H9 (cell line): ENCODE measurements around the gene NEURL2. TPM values are rescaled to one million over a fixed set of nuclear protein-coding genes. Genes with fewer than 3 reads are reported as not detected.

ENCODE experiments used
- DNase-seq: peaks from one replicate; pipeline ENCODE4 v3.0.0-alpha.2; 2017
- H2AFZ ChIP-seq: one replicate; pipeline ENCODE4 v1.6.1; 2013; ENCODE audit warnings: mild to moderate bottlenecking, low read length, control low read depth, moderate library complexity
- H2AK5ac ChIP-seq: 2 replicates; pipeline ENCODE4 v1.6.1; 2013; ENCODE audit warnings: low read length, control low read depth, mixed read lengths; ENCODE audit not compliant: insufficient read length
- H2BK120ac ChIP-seq: one replicate; pipeline ENCODE4 v1.6.1; 2013; ENCODE audit warnings: low read depth, mild to moderate bottlenecking, low read length, control low read depth, inconsistent platforms; ENCODE audit not compliant: poor library complexity, severe bottlenecking
- H2BK12ac ChIP-seq: 2 replicates; pipeline ENCODE4 v1.6.1; 2013; ENCODE audit warnings: low read length, control low read depth, mixed read lengths, low read depth; ENCODE audit not compliant: insufficient read length
- H2BK15ac ChIP-seq: 2 replicates; pipeline ENCODE4 v1.6.1; 2013; ENCODE audit warnings: low read depth, low read length, control low read depth
- H2BK20ac ChIP-seq: one replicate; pipeline ENCODE4 v1.6.1; 2013; ENCODE audit warnings: low read depth, mild to moderate bottlenecking, low read length, control low read depth, inconsistent platforms; ENCODE audit not compliant: poor library complexity, severe bottlenecking
- H2BK5ac ChIP-seq: 2 replicates; pipeline ENCODE4 v1.6.1; 2013; ENCODE audit warnings: low read length, control low read depth, mixed read lengths; ENCODE audit not compliant: insufficient read length
- H3K14ac ChIP-seq: 2 replicates; pipeline ENCODE4 v1.6.1; 2013; ENCODE audit warnings: low read length, control low read depth; ENCODE audit not compliant: insufficient read depth
- H3K18ac ChIP-seq: 2 replicates; pipeline ENCODE4 v1.6.1; 2013; ENCODE audit warnings: low read depth, mild to moderate bottlenecking, mixed read lengths, low read length, control low read depth; ENCODE audit not compliant: insufficient read length
- H3K23ac ChIP-seq: 2 replicates; pipeline ENCODE4 v1.6.1; 2013; ENCODE audit warnings: low read length, control low read depth, mixed read lengths, low read depth; ENCODE audit not compliant: insufficient read length
- H3K23me2 ChIP-seq: 2 replicates; pipeline ENCODE4 v1.6.1; 2013; ENCODE audit warnings: low read depth, mild to moderate bottlenecking, mixed read lengths, low read length, control low read depth; ENCODE audit not compliant: insufficient read length, poor library complexity, severe bottlenecking
- H3K27ac ChIP-seq: 2 replicates; pipeline ENCODE4 v1.5.1; 2013; ENCODE audit warnings: low read length, control low read depth, mixed read lengths, low read depth; ENCODE audit not compliant: insufficient read length
- H3K27me3 ChIP-seq: 2 replicates; pipeline ENCODE4 v1.6.1; 2013; ENCODE audit warnings: low read length, control low read depth, inconsistent platforms; ENCODE audit not compliant: insufficient read depth
- H3K4ac ChIP-seq: 2 replicates; pipeline ENCODE4 v1.6.1; 2013; ENCODE audit warnings: low read depth, mild to moderate bottlenecking, control low read depth, inconsistent platforms, low read length, moderate library complexity
- H3K4me1 ChIP-seq: 2 replicates; pipeline ENCODE4 v1.6.1; 2013; ENCODE audit warnings: low read length, control low read depth, inconsistent platforms; ENCODE audit not compliant: insufficient read depth
- H3K4me2 ChIP-seq: 2 replicates; pipeline ENCODE4 v1.6.1; 2013; ENCODE audit warnings: low read length, control low read depth, mixed read lengths; ENCODE audit not compliant: insufficient read length, insufficient read depth
- H3K56ac ChIP-seq: 2 replicates; pipeline ENCODE4 v1.6.1; 2013; ENCODE audit warnings: low read depth, mild to moderate bottlenecking, mixed read lengths, low read length, control low read depth; ENCODE audit not compliant: insufficient read length
- H3K79me1 ChIP-seq: 2 replicates; pipeline ENCODE4 v1.6.1; 2013; ENCODE audit warnings: low read depth, mild to moderate bottlenecking, moderate library complexity, low read length, control low read depth, inconsistent platforms; ENCODE audit not compliant: insufficient read depth, poor library complexity, severe bottlenecking
- H3K79me2 ChIP-seq: 2 replicates; pipeline ENCODE4 v1.6.1; 2013; ENCODE audit warnings: low read length, control low read depth, inconsistent platforms; ENCODE audit not compliant: insufficient read depth
- H3K9ac ChIP-seq: 2 replicates; pipeline ENCODE4 v1.6.1; 2013; ENCODE audit warnings: low read length, control low read depth, mixed read lengths; ENCODE audit not compliant: insufficient read length; ENCODE audit errors: extremely low read depth
- H3K9me3 ChIP-seq: one replicate; pipeline ENCODE4 v1.6.1; 2013; ENCODE audit warnings: low read depth, low read length, inconsistent platforms; ENCODE audit not compliant: control insufficient read depth
- H3T11ph ChIP-seq: one replicate; pipeline ENCODE4 v1.6.1; 2013; ENCODE audit warnings: mild to moderate bottlenecking, low read length, control low read depth, inconsistent platforms
- H4K20me1 ChIP-seq: one replicate; pipeline ENCODE4 v1.6.1; 2013; ENCODE audit not compliant: control insufficient read depth, insufficient read length, insufficient read depth
- H4K5ac ChIP-seq: 2 replicates; pipeline ENCODE4 v1.6.1; 2013; ENCODE audit warnings: low read depth, mild to moderate bottlenecking, mixed read lengths, low read length, control low read depth; ENCODE audit not compliant: insufficient read length
- H4K8ac ChIP-seq: replicated peaks from 2 replicates; pipeline ENCODE4 v1.6.1; 2013; ENCODE audit warnings: low read length, control low read depth, mixed read lengths, low read depth; ENCODE audit not compliant: insufficient read length
- H4K91ac ChIP-seq: 2 replicates; pipeline ENCODE4 v1.6.1; 2013; ENCODE audit warnings: low read depth, mild to moderate bottlenecking, moderate library complexity, mixed read lengths, low read length, control low read depth; ENCODE audit not compliant: insufficient read length
- H3K27ac Mint-ChIP-seq, 3 experiments: 2 replicates in 2 of 3; 3 replicates in 1 of 3; pipeline ENCODE4 v1.8.0; 2020 to 2021; ENCODE audit warnings: mixed read lengths in 3 of 3, mild to moderate bottlenecking in 1 of 3, moderate library complexity in 1 of 3
- H3K27me3 Mint-ChIP-seq: 2 replicates; pipeline ENCODE4 v1.8.0; 2021; ENCODE audit warnings: low read depth, mild to moderate bottlenecking, moderate library complexity, mixed read lengths
- H3K36me3 Mint-ChIP-seq, 3 experiments: 2 replicates in 2 of 3; 3 replicates in 1 of 3; pipeline ENCODE4 v1.8.0; 2020 to 2021; ENCODE audit warnings: low read depth in 3 of 3, mixed read lengths in 3 of 3; ENCODE audit not compliant: insufficient read depth in 1 of 3
- H3K4me1 Mint-ChIP-seq, 2 experiments: 2 replicates each; pipeline ENCODE4 v1.8.0; 2020; ENCODE audit warnings: mixed read lengths in 2 of 2
- H3K4me3 Mint-ChIP-seq, 2 experiments: 2 replicates in 1 of 2; 3 replicates in 1 of 2; pipeline ENCODE4 v1.8.0; 2020 to 2021; ENCODE audit warnings: mild to moderate bottlenecking in 2 of 2, mixed read lengths in 2 of 2, moderate library complexity in 1 of 2
- H3K9me3 Mint-ChIP-seq, 2 experiments: 2 replicates in 1 of 2; 3 replicates in 1 of 2; pipeline ENCODE4 v1.8.0; 2020; ENCODE audit warnings: mild to moderate bottlenecking in 2 of 2, mixed read lengths in 2 of 2, moderate library complexity in 1 of 2
- WGBS: extraction: QIAGEN DNeasy Blood & Tissue Kit; methylation state at CpG from one replicate; pipeline ENCODE4 v1.1.7; 2013; ENCODE audit warnings: missing lambda C conversion rate, low lambda C conversion rate, mixed read lengths; ENCODE audit not compliant: insufficient read length; ENCODE audit errors: extremely low coverage; 5-methylcytosine and 5-hydroxymethylcytosine counted together
- total RNA-seq: library from RNA; stranded (reverse); gene quantifications from 2 replicates; pipeline ENCODE4 v1.2.1, GENCODE V29; 2021
- TF ChIP-seq, protein P1 (sequence below): fragments of 200-600 bp; sonication (generic); conservative IDR thresholded peaks from 3 replicates; pipeline ENCODE4 v1.8.0; 2021; ENCODE audit warnings: antibody characterized with exemption, mild to moderate bottlenecking

Gene NEURL2
- total RNA-seq, 1 experiment from 2014 or later = 5.4 TPM

DNA sequence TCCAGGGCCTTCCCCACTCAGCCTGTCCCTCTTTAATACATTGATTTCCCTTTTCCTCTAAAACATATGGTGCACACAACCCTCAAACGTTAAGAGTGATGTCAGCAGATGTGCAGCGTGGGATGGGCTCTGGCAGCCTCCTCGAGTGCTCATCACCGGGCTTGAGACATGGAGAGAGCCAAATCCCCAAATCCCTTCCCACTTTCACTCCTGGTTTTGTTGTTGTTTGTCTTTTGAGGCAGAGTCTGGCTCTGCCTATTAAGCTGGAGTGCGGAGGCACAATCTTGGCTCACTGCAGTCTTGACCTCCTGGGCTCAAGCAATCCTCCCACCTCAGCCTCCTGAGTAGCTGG is 26.8 kb upstream of the NEURL2 start:
- H3K18ac ChIP-seq = no peak overlapping the region
- H2BK15ac ChIP-seq = no peak overlapping the region
- no peak overlapping the region for H3K4me2 ChIP-seq
- Mint-ChIP-seq H3K27ac (no peak overlapping the region), H3K36me3 (no peaks in the 10 kb centered on the region), H3K27me3 (peaks cover 4% of the 10 kb centered on the region), H3K9me3 (no peaks in the 10 kb centered on the region), H3K4me3 (no peak overlapping the region), H3K4me1 (peaks cover 7 to 13% of the 10 kb centered on the region in 2 experiments; a peak in 3 of 4 replicates)
- H4K5ac ChIP-seq = no peak overlapping the region
- H2BK5ac ChIP-seq = no peak overlapping the region
- no peaks in the 10 kb centered on the region for H3K27me3 ChIP-seq
- H2AK5ac ChIP-seq = no peak overlapping the region
- no peak overlapping the region for H2BK20ac ChIP-seq
- no peaks in the 10 kb centered on the region for H3K79me2 ChIP-seq
- no peak for DNase-seq
- H3K9ac ChIP-seq = no peak overlapping the region
- no peak overlapping the region for H3T11ph ChIP-seq
- no peaks in the 10 kb centered on the region for H4K20me1 ChIP-seq
- no peak overlapping the region for H3K4ac ChIP-seq
- no CpG with 5 or more reads among the region's 5 CpGs for WGBS
- H3K23ac ChIP-seq = no peak overlapping the region
- no peak overlapping the region for H4K91ac ChIP-seq
- no peak overlapping the region for H3K14ac ChIP-seq
- TF ChIP-seq, protein P1, sequence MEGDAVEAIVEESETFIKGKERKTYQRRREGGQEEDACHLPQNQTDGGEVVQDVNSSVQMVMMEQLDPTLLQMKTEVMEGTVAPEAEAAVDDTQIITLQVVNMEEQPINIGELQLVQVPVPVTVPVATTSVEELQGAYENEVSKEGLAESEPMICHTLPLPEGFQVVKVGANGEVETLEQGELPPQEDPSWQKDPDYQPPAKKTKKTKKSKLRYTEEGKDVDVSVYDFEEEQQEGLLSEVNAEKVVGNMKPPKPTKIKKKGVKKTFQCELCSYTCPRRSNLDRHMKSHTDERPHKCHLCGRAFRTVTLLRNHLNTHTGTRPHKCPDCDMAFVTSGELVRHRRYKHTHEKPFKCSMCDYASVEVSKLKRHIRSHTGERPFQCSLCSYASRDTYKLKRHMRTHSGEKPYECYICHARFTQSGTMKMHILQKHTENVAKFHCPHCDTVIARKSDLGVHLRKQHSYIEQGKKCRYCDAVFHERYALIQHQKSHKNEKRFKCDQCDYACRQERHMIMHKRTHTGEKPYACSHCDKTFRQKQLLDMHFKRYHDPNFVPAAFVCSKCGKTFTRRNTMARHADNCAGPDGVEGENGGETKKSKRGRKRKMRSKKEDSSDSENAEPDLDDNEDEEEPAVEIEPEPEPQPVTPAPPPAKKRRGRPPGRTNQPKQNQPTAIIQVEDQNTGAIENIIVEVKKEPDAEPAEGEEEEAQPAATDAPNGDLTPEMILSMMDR = no peak
- no peak overlapping the region for H3K27ac ChIP-seq
- no peaks in the 10 kb centered on the region for H3K79me1 ChIP-seq
- H4K8ac ChIP-seq = no peak overlapping the region
- no peak overlapping the region for H2AFZ ChIP-seq
- no peaks in the 10 kb centered on the region for H3K9me3 ChIP-seq
- H3K23me2 ChIP-seq = no peaks in the 10 kb centered on the region
- no peak overlapping the region for H2BK12ac ChIP-seq
- H3K4me1 ChIP-seq = no peaks in the 10 kb centered on the region
- no peak overlapping the region for H2BK120ac ChIP-seq
- no peak overlapping the region for H3K56ac ChIP-seq
